Epithelial cell of esophagus (primary cell): ENCODE measurements around the gene VWDE.
A peak's percentile ranks its signal among the peaks of the same experiment; 100 is the strongest.
"Not testable (repeated sequence)": the region's sequence is repeated elsewhere in the genome, so short reads cannot be mapped to it uniquely, and the experiment has no call there.

Experiments used
- DNase-seq: peaks from one replicate; pipeline ENCODE4 v3.0.0; 2010; ENCODE audit warnings: low read depth
- H3K4me3 ChIP-seq: 2 replicates; pipeline ENCODE4 v1.5.1; 2011; ENCODE audit warnings: mild to moderate bottlenecking, low read length, control low read depth
- CTCF ChIP-seq: IDR thresholded peaks from 2 replicates; pipeline ENCODE4 v1.5.1; 2011; ENCODE audit warnings: low read depth, mild to moderate bottlenecking, low read length, control low read depth, inconsistent platforms; ENCODE audit not compliant: insufficient read depth; ENCODE audit errors: missing control alignments

The VWDE gene

GRCh38 chr7:12401538-12402364 is 1.9 kb downstream of the VWDE start:
- no peak for TF ChIP-seq CTCF
- H3K4me3 ChIP-seq, result no peak overlapping the region
- DNase-seq, result no peak

GRCh38 chr7:12398186-12398585 is 5.5 kb downstream of the VWDE start:
- TF ChIP-seq CTCF, result no peak
- DNase-seq, result no peak
- no peak overlapping the region for H3K4me3 ChIP-seq

- DNase-seq, result no peak
- TF ChIP-seq CTCF, result no peak
- no peak overlapping the region for H3K4me3 ChIP-seq
Observed at GRCh38 chr7:12397671-12398070, 6.0 kb downstream of the VWDE start.

- not testable (repeated sequence) for DNase-seq, H3K4me3 ChIP-seq
Observed at GRCh38 chr7:12396670-12397069, 7.0 kb downstream of the VWDE start.

- peak; percentile 19 for DNase-seq
Observed at GRCh38 chr7:12391922-12392615, 11.6 kb downstream of the VWDE start.

GRCh38 chr7:12389089-12389700 is 14.5 kb downstream of the VWDE start:
- peak; percentile 97 for TF ChIP-seq CTCF
- DNase-seq, result peak; percentile 75
- H3K4me3 ChIP-seq, result no peak overlapping the region

More at GRCh38 chr7:12391922-12392615, 11.6 kb downstream of the VWDE start:
- no peak overlapping the region for H3K4me3 ChIP-seq
- no peak for TF ChIP-seq CTCF

- no peak for TF ChIP-seq CTCF
- H3K4me3 ChIP-seq, result no peak overlapping the region
- no peak for DNase-seq
Observed at GRCh38 chr7:12386313-12386740, 17.3 kb downstream of the VWDE start.
